A204.1 (cell line): Measurements from ENCODE around the gene VAT1L.

Experiments used
- FAIRE-seq: peaks from 2 replicates; lab custom pipeline; 2012; peaks lifted over from hg19 to GRCh38; lab: Jason Lieb, UNC

The VAT1L gene

DNA sequence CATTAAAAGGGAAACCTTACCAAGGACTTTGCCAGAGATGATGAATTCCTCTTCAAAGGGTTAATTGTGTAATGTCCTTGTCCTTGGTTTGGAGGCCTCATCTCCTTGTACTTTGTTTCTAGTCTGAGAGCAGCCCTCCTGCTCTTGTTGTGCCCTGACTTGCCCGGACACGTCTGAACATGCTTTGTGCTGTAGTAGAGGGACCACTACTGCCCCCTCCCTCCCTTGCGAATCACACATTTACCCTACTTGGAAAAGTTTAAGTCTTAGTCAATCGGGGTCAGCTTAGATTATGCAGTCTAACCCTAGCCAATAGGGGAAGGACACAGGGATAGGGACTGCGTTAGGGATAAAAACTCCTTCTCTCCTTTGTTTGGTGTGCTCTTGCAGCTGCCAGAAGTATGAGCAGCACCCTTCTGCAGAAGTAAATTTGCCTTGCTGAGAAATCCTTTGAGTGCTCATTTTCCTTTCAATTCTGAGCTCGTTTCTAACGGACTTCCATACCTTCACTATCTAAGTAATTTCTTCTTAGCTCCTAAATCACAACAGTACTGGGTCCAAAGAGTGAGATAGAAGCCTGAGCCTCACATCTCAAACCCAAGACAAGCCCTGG is 207.6 kb downstream of the VAT1L start:
- FAIRE-seq, result no peak

DNA sequence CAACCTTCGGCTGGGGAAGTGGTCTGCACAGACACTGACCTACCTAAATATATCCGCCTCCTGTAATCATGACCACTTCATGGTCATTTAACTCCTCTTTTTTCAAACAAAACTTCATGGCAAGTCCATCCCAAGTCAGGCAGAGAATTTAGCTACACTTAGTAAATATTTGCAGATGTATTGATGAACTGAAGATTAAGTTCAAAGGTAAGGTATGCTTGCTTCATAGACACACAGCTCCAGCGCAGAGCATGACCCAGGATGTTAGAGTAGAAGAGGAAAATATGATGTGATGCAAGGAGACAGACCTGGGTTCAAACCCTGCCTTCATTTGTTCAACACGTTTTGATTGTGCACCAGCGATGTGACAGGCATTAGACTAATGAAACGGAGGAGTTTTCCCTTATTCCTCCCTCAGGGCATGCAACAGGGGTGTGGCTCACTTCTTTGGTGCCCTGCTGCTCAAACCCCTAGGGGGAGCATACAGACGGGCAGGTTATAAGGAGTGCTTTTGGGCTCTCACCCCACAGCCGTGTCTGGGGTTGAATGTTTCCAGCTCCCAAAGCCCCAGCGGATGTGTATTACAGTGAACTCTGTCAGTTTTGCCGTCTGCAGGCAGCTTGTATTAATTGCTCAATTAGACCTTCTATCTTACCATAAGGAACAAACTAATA is 210.1 kb downstream of the VAT1L start:
- FAIRE-seq, result no peak

DNA sequence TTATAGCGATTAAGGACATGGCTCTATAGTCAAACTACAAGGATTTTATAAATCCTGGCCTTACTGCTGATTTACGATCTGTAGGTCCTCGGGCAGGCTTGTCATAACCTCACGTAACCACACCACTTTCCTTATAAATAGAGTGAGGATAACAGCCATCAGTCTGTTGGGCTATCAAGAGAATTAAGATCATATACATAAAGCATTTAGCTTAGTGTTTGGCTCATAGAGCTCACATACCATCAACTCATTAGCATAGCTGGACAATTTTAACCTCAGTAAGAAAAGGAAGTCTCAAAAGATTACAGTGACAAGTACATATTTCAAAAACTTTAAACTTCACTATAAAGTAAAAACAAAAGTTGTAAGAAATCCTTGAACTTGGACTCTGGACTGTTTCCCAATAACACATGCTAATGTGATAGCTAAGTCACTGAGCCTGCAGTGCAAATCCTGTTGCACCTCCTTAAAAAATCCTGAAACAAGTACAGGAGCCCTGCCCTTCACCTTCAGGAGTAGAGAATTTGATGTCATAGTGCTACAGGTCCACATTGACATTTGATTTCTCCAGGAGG is 213.2 kb downstream of the VAT1L start:
- FAIRE-seq, result no peak

DNA sequence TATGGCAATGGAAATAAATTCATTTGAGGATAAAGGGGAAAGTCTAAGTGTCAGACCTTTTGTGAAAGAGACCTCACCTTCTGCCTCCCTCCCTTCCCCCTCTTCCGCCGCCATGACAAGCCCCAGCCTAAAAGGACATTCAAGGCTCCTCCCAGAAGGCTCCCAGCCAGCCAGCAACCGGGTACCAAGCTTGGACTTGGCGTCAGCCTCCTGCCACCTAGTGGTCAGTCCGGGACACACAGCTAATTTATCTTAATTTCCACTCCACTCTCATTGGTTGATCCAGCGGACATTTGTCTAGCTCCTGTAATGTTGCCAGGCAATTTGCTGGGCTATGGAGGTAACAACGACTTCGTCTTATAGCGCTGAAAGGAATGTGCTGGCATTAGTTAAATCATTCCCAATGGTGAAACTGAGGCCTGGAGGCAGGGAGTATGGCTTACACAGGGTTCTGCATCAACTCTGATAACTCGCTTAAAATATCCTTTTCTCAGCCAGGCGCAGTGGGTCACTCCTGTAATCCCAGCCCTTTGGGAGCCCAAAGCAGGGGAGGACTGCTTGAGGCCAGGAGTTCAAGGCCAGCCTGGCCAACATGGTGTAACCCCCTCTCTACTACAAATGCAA is 214.7 kb downstream of the VAT1L start:
- peak; percentile 30 for FAIRE-seq

DNA sequence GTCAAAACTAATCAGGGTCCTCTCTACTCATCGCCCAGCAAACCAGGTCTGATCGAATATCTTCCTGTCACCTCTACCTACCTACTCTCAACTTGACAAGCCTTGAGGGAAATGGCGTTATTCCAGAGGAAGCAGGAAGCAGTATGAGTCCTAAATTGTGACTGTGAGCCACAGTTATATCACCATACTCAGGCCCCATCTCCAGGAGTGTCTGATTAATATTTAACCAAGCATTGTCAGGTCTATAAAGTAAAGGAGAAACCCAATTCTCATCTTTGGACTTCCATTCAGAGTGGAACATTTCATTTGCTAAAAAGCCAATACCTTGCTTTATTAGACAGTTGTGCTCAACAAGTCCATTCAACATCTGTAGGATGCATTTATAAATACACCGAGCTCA is 216.2 kb downstream of the VAT1L start:
- FAIRE-seq, result no peak

DNA sequence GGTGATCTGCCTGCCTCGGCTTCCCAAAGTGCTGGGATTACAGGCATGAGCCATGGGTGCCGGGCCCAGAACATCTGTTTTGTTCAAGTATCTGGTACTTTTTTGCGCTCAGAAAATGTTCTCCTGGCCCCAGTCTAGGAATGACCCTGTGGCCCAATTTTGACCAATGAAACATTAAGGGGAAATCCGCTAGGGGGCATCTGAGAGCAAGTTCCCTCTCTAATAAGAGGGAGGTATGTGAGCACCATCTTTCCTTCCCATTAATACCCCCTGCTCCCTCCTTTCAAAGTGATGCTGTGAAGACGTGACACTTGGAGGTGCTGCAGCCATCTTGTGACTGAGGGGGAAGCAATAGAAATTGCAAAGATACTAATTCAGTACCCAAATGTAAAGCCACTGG is 217.5 kb downstream of the VAT1L start:
- FAIRE-seq, result no peak

DNA sequence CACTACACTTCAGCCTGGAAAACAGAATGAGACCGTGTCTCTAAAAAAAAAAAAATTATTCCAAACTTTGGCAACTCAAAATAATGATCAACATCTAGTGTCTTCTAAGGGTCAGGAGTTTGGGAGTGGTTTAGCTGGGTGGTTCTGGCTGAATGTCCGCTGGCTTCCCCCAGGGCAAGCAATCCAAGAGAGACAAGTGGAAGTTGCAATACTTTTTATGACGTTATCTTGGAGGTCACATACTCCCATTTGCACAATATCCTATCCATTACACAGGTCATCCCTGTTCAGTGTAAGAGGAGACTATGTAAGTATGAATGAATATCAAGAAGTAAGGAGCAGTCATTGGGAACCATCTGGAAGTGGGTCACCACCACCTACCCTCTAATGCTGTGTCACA is 218.8 kb downstream of the VAT1L start:
- FAIRE-seq, result no peak

DNA sequence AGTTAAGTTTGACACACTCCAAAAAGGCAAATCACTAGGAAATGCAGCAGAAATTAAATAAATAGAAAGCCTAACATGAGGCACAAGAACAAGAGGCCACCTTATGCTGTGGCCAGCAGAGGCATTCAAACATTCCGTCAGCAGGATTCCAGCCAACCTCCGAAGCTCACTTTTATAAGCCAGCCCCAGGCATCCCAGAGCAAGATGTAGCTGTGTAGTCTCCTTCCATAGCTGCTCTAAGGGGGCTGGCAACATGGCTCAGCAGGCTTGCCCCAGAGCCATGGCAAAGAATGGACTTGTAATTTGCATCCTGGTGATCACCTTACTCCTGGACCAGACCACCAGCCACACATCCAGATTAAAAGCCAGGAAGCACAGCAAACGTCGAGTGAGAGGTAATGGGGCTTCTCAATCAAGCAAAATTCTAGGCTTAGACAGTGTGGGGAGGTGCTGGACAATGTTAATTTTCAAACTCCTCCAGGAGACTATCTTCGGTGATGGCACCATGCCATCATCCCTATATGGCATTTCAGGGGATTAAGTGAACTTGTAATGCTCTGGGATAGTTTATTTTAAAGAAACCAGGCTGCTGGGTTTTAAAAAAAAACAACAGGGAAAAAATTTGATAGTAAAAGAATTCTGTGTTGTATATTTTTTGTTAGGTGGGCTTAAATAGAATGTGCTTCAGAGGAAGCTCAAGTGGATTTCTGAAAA is 234.1 kb downstream of the VAT1L start, which contains the start of gene CLEC3A:
TSS of gene CLEC3A (plus strand) at position 202 of the 714 bp plus-strand sequence. CDS start at position 281, 79 bp downstream.
- FAIRE-seq, result no peak

DNA sequence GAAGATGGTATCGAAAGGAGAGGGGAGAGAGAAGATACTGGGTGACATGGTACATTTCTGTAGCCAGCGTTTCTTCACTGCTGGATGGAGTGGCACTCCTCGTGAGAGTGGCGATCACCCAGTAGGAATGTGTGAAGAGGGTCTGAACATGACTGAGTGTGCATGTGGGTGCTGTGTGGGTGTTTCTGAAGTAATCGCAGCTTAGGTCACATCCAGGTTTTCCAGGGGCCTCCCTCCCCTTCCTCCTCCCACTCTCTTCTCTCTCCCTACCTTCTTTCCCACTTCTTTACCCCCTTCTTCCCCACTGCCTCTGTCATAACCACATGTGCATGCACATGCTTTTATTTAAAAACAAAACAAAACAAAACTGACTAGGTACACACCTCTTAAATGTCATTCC is 235.8 kb downstream of the VAT1L start:
- FAIRE-seq, result no peak

DNA sequence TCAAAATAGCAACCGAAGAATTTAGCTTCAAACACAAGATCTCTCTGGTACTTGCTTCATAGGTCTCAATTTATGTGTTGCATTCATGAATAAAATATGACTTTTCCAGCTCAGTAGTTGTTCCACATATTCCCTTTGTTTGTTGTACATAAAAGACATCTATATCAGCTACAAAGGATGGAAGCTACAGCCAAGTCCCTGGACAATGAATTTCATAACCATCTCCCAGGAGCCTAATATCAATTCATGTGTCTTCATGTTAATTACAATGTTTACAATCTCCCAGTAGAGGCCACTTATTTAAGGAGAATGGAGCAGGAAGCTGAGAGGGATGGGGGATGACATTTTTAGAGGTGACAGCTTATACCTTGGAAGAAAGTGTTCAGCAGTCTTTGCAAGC is 237.3 kb downstream of the VAT1L start:
- FAIRE-seq, result no peak

DNA sequence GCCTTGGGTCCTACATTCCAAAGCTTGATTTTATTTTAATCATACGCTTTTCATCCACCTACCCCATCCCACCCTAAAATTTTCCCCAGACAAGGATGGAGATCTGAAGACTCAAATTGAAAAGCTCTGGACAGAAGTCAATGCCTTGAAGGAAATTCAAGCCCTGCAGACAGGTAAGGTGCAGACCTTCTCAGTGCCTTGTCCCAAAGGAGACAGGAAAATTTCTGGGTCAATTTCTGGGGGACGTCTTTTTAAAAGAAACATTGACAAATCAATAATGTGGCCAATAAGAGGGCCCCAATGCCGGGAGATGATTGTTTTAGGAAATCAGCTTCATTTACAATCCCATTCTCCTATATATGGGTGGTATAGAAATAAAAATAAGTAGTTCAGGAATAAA is 239.7 kb downstream of the VAT1L start:
- FAIRE-seq, result no peak
